GM23338 (cell line): ENCODE results near the gene NSMCE4A. TPM values are rescaled to one million over a fixed set of nuclear protein-coding genes. Genes with fewer than 3 reads are reported as not detected.
"Not testable (repeated sequence)": the region's sequence is repeated elsewhere in the genome, so short reads cannot be mapped to it uniquely, and the experiment has no call there.

ENCODE experiments used
- ATAC-seq: fragments of 200-7000 bp; cut with Tn5 transposase; 3 replicates; pipeline ENCODE4 v1.9.1; 2020
- DNase-seq: peaks from one replicate; pipeline ENCODE4 v3.0.0-alpha.2; 2015; ENCODE audit warnings: low spot score
- H2AFZ ChIP-seq: fragments of 200-600 bp; sonication (generic); 2 replicates; pipeline ENCODE4 v1.8.0; 2016; ENCODE audit warnings: antibody characterized with exemption, mild to moderate bottlenecking, moderate library complexity
- H3F3A ChIP-seq: fragments of 200-600 bp; sonication (generic); replicated peaks from 2 replicates; pipeline ENCODE4 v1.8.0; 2017; ENCODE audit warnings: antibody characterized with exemption, mixed run types, low read depth
- H3K27ac ChIP-seq: fragments of 200-600 bp; sonication (generic); 2 replicates; pipeline ENCODE4 v1.6.1; 2016; ENCODE audit warnings: low read depth
- H3K27me3 ChIP-seq: fragments of 200-600 bp; sonication (generic); 2 replicates; pipeline ENCODE4 v1.8.0; 2016; ENCODE audit warnings: mild to moderate bottlenecking, mixed run types, moderate library complexity; ENCODE audit not compliant: insufficient read depth
- H3K36me3 ChIP-seq: fragments of 200-600 bp; sonication (generic); 2 replicates; pipeline ENCODE4 v1.8.0; 2016; ENCODE audit warnings: mild to moderate bottlenecking; ENCODE audit not compliant: insufficient read depth
- H3K4me1 ChIP-seq: fragments of 200-600 bp; sonication (generic); 2 replicates; pipeline ENCODE4 v1.8.0; 2016; ENCODE audit warnings: mild to moderate bottlenecking, moderate library complexity; ENCODE audit not compliant: insufficient read depth
- H3K4me2 ChIP-seq: fragments of 200-600 bp; sonication (generic); 2 replicates; pipeline ENCODE4 v1.7.1; 2017; ENCODE audit warnings: mixed run types
- H3K4me3 ChIP-seq: fragments of 200-600 bp; sonication (generic); 2 replicates; pipeline ENCODE4 v1.6.1; 2016; ENCODE audit warnings: mixed run types
- H3K79me2 ChIP-seq: fragments of 200-600 bp; sonication (generic); replicated peaks from 2 replicates; pipeline ENCODE4 v1.8.0; 2017; ENCODE audit warnings: mild to moderate bottlenecking; ENCODE audit not compliant: insufficient read depth
- H3K9me2 ChIP-seq: fragments of 200-600 bp; sonication (generic); 2 replicates; pipeline ENCODE4 v1.8.0; 2017; ENCODE audit not compliant: insufficient read depth
- H4K20me1 ChIP-seq: fragments of 200-600 bp; sonication (generic); replicated peaks from 2 replicates; pipeline ENCODE4 v1.8.0; 2017; ENCODE audit warnings: mild to moderate bottlenecking; ENCODE audit not compliant: insufficient read depth
- H3K27ac Mint-ChIP-seq: 2 replicates; pipeline ENCODE4 v1.8.0; 2020; ENCODE audit warnings: inconsistent platforms, mild to moderate bottlenecking, moderate library complexity, mixed read lengths
- H3K27me3 Mint-ChIP-seq: 3 replicates; pipeline ENCODE4 v1.8.0; 2022; ENCODE audit warnings: low read depth, mild to moderate bottlenecking, moderate library complexity, mixed read lengths, inconsistent platforms; ENCODE audit not compliant: insufficient read depth, poor library complexity
- H3K36me3 Mint-ChIP-seq: 3 replicates; pipeline ENCODE4 v1.8.0; 2021; ENCODE audit warnings: low read depth, mild to moderate bottlenecking, inconsistent platforms, moderate library complexity, mixed read lengths
- H3K4me1 Mint-ChIP-seq: 3 replicates; pipeline ENCODE4 v1.8.0; 2020; ENCODE audit warnings: mild to moderate bottlenecking, inconsistent platforms, mixed read lengths
- H3K4me3 Mint-ChIP-seq: 3 replicates; pipeline ENCODE4 v1.8.0; 2021; ENCODE audit warnings: moderate library complexity, mild to moderate bottlenecking, inconsistent platforms, mixed read lengths
- H3K9me3 Mint-ChIP-seq: 3 replicates; pipeline ENCODE4 v1.8.0; 2020; ENCODE audit warnings: moderate library complexity, mild to moderate bottlenecking, inconsistent platforms, mixed read lengths
- CREB1 ChIP-seq: fragments of 250-450 bp; sonication (Bioruptor Pico); IDR thresholded peaks from 2 replicates; pipeline ENCODE4 v1.5.0; 2020; ENCODE audit warnings: low read depth, mild to moderate bottlenecking, moderate library complexity
- polyA plus RNA-seq: library from polyadenylated mRNA; unstranded; fragments of >200 nt; fragmentation: Nextera tagmentation; extraction: Ambion mirVana; gene quantifications from 2 replicates; pipeline ENCODE4 v1.2.1, GENCODE V29; 2016
- total RNA-seq: library from RNA; depleted of rRNA; stranded (reverse); fragments of >200 nt; shearing (Covaris generic); gene quantifications from 2 replicates; pipeline ENCODE4 v1.2.3, GENCODE V29; 2014
- TF ChIP-seq, protein P1 (sequence below), 2 experiments: fragments of 200-600 bp in 1 of 2; sonication (generic) in 1 of 2; conservative IDR thresholded peaks; 2 replicates each; pipeline versions ENCODE4 v1.5.1 to v1.6.1; 2016 to 2017; ENCODE audit warnings: antibody characterized with exemption in 2 of 2, low read depth in 2 of 2, mild to moderate bottlenecking in 2 of 2, moderate library complexity in 1 of 2
- TF ChIP-seq, protein P2 (sequence below): IDR thresholded peaks from 2 replicates; pipeline ENCODE4 v1.6.1; 2016; ENCODE audit warnings: antibody characterized with exemption
- TF ChIP-seq, protein P3 (sequence below): fragments of 250-450 bp; sonication (Bioruptor Pico); IDR thresholded peaks from 2 replicates; pipeline ENCODE4 v1.5.0; 2020; ENCODE audit warnings: mild to moderate bottlenecking, moderate library complexity

The NSMCE4A gene
- total and polyA plus RNA-seq, 2 experiments from 2014 or later: 84.8 to 94.9 TPM

- Histone ChIP-seq H3K4me2 (peak overlapping the region; percentile 98), H3K36me3 (peaks cover 9% of the 10 kb centered on the region; the same call in 1 of the 2 replicates), H3K9me2 (no peaks in the 10 kb centered on the region), H3K4me3 (peak overlapping the region; percentile 90), H2AFZ (peak overlapping the region; percentile 96), H3K4me1 (peaks cover 8% of the 10 kb centered on the region), H3K27ac (no peak overlapping the region), H4K20me1 (peaks cover 3% of the 10 kb centered on the region; the same call in 1 of the 2 replicates), H3K79me2 (peaks cover 18% of the 10 kb centered on the region), H3F3A (peaks cover 10% of the 10 kb centered on the region; the same call in 1 of the 2 replicates), H3K27me3 (no peaks in the 10 kb centered on the region)
- DNase-seq (peak; percentile 19), ATAC-seq (peak; percentile 7)
- Mint-ChIP-seq H3K36me3 (peaks cover 58% of the 10 kb centered on the region), H3K9me3 (peaks cover 31% of the 10 kb centered on the region), H3K27ac (no peak overlapping the region), H3K27me3 (peaks cover 10% of the 10 kb centered on the region), H3K4me3 (peak overlapping the region; percentile 84), H3K4me1 (peaks cover 11% of the 10 kb centered on the region)
- TF ChIP-seq, protein P1, sequence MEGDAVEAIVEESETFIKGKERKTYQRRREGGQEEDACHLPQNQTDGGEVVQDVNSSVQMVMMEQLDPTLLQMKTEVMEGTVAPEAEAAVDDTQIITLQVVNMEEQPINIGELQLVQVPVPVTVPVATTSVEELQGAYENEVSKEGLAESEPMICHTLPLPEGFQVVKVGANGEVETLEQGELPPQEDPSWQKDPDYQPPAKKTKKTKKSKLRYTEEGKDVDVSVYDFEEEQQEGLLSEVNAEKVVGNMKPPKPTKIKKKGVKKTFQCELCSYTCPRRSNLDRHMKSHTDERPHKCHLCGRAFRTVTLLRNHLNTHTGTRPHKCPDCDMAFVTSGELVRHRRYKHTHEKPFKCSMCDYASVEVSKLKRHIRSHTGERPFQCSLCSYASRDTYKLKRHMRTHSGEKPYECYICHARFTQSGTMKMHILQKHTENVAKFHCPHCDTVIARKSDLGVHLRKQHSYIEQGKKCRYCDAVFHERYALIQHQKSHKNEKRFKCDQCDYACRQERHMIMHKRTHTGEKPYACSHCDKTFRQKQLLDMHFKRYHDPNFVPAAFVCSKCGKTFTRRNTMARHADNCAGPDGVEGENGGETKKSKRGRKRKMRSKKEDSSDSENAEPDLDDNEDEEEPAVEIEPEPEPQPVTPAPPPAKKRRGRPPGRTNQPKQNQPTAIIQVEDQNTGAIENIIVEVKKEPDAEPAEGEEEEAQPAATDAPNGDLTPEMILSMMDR (conservative IDR thresholded peaks at IDR 0.05; ENCODE audit: low read depth in 2 of 2): no peak
- TF ChIP-seq, protein P2, sequence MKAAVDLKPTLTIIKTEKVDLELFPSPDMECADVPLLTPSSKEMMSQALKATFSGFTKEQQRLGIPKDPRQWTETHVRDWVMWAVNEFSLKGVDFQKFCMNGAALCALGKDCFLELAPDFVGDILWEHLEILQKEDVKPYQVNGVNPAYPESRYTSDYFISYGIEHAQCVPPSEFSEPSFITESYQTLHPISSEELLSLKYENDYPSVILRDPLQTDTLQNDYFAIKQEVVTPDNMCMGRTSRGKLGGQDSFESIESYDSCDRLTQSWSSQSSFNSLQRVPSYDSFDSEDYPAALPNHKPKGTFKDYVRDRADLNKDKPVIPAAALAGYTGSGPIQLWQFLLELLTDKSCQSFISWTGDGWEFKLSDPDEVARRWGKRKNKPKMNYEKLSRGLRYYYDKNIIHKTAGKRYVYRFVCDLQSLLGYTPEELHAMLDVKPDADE: no peak
Observed at GRCh38 chr10:121974019-121974534, 940 bp downstream of the NSMCE4A start.

GRCh38 chr10:121969086-121969485 lies 5.9 kb downstream of the NSMCE4A start:
- peaks cover 11% of the 10 kb centered on the region for H3K4me1 Mint-ChIP-seq
- H3K4me2 ChIP-seq, ATAC-seq, H3K9me3 Mint-ChIP-seq, H3F3A ChIP-seq, H3K4me3 Mint-ChIP-seq, H4K20me1 ChIP-seq, H3K27ac Mint-ChIP-seq, H3K27ac ChIP-seq, H3K9me2 ChIP-seq, DNase-seq, H3K4me1 ChIP-seq, H2AFZ ChIP-seq, H3K27me3 ChIP-seq, H3K27me3 Mint-ChIP-seq, H3K4me3 ChIP-seq: not testable (repeated sequence)
- peaks cover 55% of the 10 kb centered on the region for H3K36me3 Mint-ChIP-seq
- Histone ChIP-seq H3K79me2 (peaks cover 16% of the 10 kb centered on the region), H3K36me3 (peaks cover 31% of the 10 kb centered on the region)

DNA sequence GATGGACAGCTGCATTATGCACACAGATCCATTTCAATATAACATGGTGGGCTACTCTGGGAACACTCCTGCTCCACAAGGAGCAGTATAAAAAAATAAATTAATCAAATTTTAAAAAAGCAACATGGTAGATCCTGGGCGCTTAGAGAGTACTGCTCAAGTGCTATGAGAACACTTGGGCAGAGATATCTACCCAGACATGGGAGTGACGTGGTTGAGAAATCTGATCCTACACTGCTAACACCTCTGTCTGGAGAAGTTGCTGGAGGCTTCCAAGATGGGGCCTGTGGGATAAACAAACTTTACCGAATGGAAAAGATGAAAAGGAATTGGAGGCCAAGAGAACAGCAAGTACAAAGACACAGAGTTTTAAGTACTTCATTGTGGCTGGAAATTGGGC lies 9.0 kb downstream of the NSMCE4A start:
- no peak overlapping the region for H3K27ac ChIP-seq
- Mint-ChIP-seq H3K4me3 (no peak overlapping the region), H3K4me1 (no peaks in the 10 kb centered on the region), H3K27me3 (peaks cover 2% of the 10 kb centered on the region), H3K9me3 (no peaks in the 10 kb centered on the region), H3K27ac (no peak overlapping the region), H3K36me3 (peaks cover 63% of the 10 kb centered on the region)
- H3K36me3 ChIP-seq: peaks cover 31% of the 10 kb centered on the region
- no peak overlapping the region for H2AFZ ChIP-seq
- no peaks in the 10 kb centered on the region for H3K79me2 ChIP-seq
- no peaks in the 10 kb centered on the region for H3K4me1 ChIP-seq
- no peaks in the 10 kb centered on the region for H3K9me2 ChIP-seq
- DNase-seq: no peak
- ATAC-seq: no peak
- no peaks in the 10 kb centered on the region for H4K20me1 ChIP-seq
- H3K4me3 ChIP-seq: no peak overlapping the region
- no peak overlapping the region for H3K4me2 ChIP-seq
- H3K27me3 ChIP-seq: no peaks in the 10 kb centered on the region
- H3F3A ChIP-seq: no peaks in the 10 kb centered on the region
- TF ChIP-seq, protein P1 (conservative IDR thresholded peaks at IDR 0.05; ENCODE audit: low read depth in 2 of 2): no peak
- TF ChIP-seq CREB1 (CRISPR knock-in tag): no peak
- TF ChIP-seq, protein P3, sequence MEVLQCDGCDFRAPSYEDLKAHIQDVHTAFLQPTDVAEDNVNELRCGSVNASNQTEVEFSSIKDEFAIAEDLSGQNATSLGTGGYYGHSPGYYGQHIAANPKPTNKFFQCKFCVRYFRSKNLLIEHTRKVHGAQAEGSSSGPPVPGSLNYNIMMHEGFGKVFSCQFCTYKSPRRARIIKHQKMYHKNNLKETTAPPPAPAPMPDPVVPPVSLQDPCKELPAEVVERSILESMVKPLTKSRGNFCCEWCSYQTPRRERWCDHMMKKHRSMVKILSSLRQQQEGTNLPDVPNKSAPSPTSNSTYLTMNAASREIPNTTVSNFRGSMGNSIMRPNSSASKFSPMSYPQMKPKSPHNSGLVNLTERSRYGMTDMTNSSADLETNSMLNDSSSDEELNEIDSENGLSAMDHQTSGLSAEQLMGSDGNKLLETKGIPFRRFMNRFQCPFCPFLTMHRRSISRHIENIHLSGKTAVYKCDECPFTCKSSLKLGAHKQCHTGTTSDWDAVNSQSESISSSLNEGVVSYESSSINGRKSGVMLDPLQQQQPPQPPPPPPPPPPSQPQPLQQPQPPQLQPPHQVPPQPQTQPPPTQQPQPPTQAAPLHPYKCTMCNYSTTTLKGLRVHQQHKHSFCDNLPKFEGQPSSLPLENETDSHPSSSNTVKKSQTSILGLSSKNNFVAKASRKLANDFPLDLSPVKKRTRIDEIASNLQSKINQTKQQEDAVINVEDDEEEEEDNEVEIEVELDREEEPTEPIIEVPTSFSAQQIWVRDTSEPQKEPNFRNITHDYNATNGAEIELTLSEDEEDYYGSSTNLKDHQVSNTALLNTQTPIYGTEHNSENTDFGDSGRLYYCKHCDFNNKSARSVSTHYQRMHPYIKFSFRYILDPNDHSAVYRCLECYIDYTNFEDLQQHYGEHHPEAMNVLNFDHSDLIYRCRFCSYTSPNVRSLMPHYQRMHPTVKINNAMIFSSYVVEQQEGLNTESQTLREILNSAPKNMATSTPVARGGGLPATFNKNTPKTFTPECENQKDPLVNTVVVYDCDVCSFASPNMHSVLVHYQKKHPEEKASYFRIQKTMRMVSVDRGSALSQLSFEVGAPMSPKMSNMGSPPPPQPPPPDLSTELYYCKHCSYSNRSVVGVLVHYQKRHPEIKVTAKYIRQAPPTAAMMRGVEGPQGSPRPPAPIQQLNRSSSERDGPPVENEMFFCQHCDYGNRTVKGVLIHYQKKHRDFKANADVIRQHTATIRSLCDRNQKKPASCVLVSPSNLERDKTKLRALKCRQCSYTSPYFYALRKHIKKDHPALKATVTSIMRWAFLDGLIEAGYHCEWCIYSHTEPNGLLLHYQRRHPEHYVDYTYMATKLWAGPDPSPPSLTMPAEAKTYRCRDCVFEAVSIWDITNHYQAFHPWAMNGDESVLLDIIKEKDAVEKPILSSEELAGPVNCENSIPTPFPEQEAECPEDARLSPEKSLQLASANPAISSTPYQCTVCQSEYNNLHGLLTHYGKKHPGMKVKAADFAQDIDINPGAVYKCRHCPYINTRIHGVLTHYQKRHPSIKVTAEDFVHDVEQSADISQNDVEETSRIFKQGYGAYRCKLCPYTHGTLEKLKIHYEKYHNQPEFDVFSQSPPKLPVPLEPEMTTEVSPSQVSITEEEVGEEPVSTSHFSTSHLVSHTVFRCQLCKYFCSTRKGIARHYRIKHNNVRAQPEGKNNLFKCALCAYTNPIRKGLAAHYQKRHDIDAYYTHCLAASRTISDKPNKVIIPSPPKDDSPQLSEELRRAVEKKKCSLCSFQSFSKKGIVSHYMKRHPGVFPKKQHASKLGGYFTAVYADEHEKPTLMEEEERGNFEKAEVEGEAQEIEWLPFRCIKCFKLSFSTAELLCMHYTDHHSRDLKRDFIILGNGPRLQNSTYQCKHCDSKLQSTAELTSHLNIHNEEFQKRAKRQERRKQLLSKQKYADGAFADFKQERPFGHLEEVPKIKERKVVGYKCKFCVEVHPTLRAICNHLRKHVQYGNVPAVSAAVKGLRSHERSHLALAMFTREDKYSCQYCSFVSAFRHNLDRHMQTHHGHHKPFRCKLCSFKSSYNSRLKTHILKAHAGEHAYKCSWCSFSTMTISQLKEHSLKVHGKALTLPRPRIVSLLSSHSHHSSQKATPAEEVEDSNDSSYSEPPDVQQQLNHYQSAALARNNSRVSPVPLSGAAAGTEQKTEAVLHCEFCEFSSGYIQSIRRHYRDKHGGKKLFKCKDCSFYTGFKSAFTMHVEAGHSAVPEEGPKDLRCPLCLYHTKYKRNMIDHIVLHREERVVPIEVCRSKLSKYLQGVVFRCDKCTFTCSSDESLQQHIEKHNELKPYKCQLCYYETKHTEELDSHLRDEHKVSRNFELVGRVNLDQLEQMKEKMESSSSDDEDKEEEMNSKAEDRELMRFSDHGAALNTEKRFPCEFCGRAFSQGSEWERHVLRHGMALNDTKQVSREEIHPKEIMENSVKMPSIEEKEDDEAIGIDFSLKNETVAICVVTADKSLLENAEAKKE: no peak
